ENCODE results near the gene ANGPTL3. TPM values are rescaled to one million over a fixed set of nuclear protein-coding genes. Genes with fewer than 3 reads are reported as not detected.
A peak's percentile ranks its signal among the peaks of the same experiment; 100 is the strongest.

Gene ANGPTL3
- polyA plus RNA-seq, 1 of the 3 experiments (the other 2 are of a cell fraction), result not detected

DNA sequence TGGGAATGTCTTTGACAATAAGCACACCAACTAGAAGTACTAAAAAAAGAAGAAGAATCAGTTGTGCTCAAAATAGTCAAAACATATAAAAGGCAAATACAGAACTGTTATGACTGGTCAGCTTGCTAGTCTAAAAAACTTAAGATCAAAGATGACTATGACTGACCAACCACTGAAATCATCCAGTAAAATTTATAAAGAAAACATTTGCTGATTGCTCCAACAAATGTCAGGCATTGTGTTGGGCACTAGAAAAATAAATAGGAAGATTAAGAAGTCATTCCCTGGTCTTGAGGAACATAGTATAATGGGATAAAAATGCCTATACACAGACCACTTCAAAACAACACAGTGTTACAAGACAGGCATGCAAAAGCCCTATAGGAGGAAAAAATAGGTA, 9.3 kb upstream of the ANGPTL3 start:
- no peak for DNase-seq
- H3K4me2 ChIP-seq, result no peak overlapping the region
- CTCF ChIA-PET, result interaction anchor here (1.7 kb wide), 1 partner anchor 80 kb away, joined by 4 read pairs; no protein-coding TSS in a partner anchor

DNA sequence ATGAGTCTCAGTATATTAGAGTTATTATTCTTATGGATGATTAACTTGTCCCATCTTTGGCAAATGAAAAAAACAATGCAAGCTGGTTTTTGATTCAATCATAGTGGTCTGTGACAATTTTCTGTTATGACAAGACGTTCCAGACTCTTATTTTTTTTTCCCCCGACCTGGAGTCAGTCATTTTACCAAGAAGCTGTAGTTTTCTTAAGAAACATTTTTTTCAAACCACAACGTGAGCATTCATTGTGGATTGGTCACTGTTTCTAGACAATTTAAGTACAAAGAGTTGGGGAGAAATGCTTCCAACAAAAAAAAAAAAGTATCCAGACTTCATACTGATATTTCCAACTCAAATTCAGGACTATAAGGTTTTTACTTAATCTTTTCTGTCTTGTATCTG, 8.0 kb upstream of the ANGPTL3 start:
- H3K4me2 ChIP-seq, result no peak overlapping the region
- 90% methylated on average over 3 of the region's 3 CpGs for WGBS (ENCODE audit: low lambda C conversion rate)
- POLR2A ChIA-PET, result no interaction called here
- no peak overlapping the region for H2AFZ ChIP-seq (ENCODE audit: low read depth)
- no peaks in the 10 kb centered on the region for H3K27me3 ChIP-seq (ENCODE audit: insufficient read depth)
- H3K27ac ChIP-seq (ENCODE audit: low read depth in 2 of 2, low read length in 1 of 2), result no peak overlapping the region
- CTCF ChIA-PET, result no interaction called here
- no peaks in the 10 kb centered on the region for H4K20me1 ChIP-seq (ENCODE audit: insufficient read depth)
- H3K79me2 ChIP-seq (ENCODE audit: insufficient read depth), result no peaks in the 10 kb centered on the region
- H3K4me1 ChIP-seq (ENCODE audit: control insufficient read depth in 1 of 2, insufficient read depth in 2 of 2, low read depth in 1 of 2, low read length in 1 of 2), result peaks cover 0 to 7% of the 10 kb centered on the region in 2 experiments; a peak in 2 of 4 replicates
- TF ChIP-seq RFX5 (IDR thresholded peaks at IDR 0.05; ENCODE audit: low read length) (no peak), TCF12 (IDR thresholded peaks at IDR 0.05) (no peak)
- no peak overlapping the region for H3K9ac ChIP-seq
- no peak overlapping the region for H3K4me3 ChIP-seq (ENCODE audit: low read depth in 2 of 2, low read length in 1 of 2)
- H3K9me3 ChIP-seq, result no peaks in the 10 kb centered on the region
- no peak for DNase-seq
- peaks cover 31 to 39% of the 10 kb centered on the region in 2 experiments for H3K36me3 ChIP-seq (replicated peaks in 1 of 2; ENCODE audit: control insufficient read depth in 1 of 2, insufficient read depth in 2 of 2, low read length in 1 of 2)
- peaks cover 14% of the 10 kb centered on the region for H3F3A ChIP-seq (replicated peaks; ENCODE audit: insufficient read depth)
- no peaks in the 10 kb centered on the region; the same call in 1 of the 2 replicates for H3K9me2 ChIP-seq

More for the DNA sequence above, 9.3 kb upstream of the ANGPTL3 start:
- Histone ChIP-seq H3K27ac (ENCODE audit: low read depth in 2 of 2, low read length in 1 of 2) (0 out of 4 replicates have a peak overlapping the region, but pooled peaks of 1 of the 2 experiments have one; percentile 4), H3K4me3 (ENCODE audit: low read depth in 2 of 2, low read length in 1 of 2) (no peak overlapping the region), H2AFZ (ENCODE audit: low read depth) (no peak overlapping the region), H3K27me3 (ENCODE audit: insufficient read depth) (no peaks in the 10 kb centered on the region), H3K9me3 (no peaks in the 10 kb centered on the region), H3K9me2 (no peaks in the 10 kb centered on the region; the same call in 1 of the 2 replicates), H3K9ac (no peak overlapping the region), H3K79me2 (ENCODE audit: insufficient read depth) (no peaks in the 10 kb centered on the region), H3K4me1 (ENCODE audit: control insufficient read depth in 1 of 2, insufficient read depth in 2 of 2, low read depth in 1 of 2, low read length in 1 of 2) (no peaks in the 10 kb centered on the region; a peak in 1 of 4 replicates), H4K20me1 (ENCODE audit: insufficient read depth) (no peaks in the 10 kb centered on the region), H3F3A (replicated peaks; ENCODE audit: insufficient read depth) (peaks cover 7% of the 10 kb centered on the region), H3K36me3 (replicated peaks in 1 of 2; ENCODE audit: control insufficient read depth in 1 of 2, insufficient read depth in 2 of 2, low read length in 1 of 2) (peaks cover 39 to 44% of the 10 kb centered on the region in 2 experiments)
- TF ChIP-seq, protein P1, sequence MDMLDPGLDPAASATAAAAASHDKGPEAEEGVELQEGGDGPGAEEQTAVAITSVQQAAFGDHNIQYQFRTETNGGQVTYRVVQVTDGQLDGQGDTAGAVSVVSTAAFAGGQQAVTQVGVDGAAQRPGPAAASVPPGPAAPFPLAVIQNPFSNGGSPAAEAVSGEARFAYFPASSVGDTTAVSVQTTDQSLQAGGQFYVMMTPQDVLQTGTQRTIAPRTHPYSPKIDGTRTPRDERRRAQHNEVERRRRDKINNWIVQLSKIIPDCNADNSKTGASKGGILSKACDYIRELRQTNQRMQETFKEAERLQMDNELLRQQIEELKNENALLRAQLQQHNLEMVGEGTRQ (IDR thresholded peaks at IDR 0.05; ENCODE audit: borderline replicate concordance, low read depth, low read length), result no peak
- TF ChIP-seq ELF1 (IDR thresholded peaks at IDR 0.05) (no peak), GABPA (IDR thresholded peaks at IDR 0.05; ENCODE audit: low read depth) (no peak), RAD21 (IDR thresholded peaks at IDR 0.05; ENCODE audit: low read length) (no peak), SMC3 (IDR thresholded peaks at IDR 0.05; ENCODE audit: low read depth, low read length) (no peak), NFIC (IDR thresholded peaks at IDR 0.05; ENCODE audit: borderline replicate concordance) (no peak)
- TF ChIP-seq, protein P2, sequence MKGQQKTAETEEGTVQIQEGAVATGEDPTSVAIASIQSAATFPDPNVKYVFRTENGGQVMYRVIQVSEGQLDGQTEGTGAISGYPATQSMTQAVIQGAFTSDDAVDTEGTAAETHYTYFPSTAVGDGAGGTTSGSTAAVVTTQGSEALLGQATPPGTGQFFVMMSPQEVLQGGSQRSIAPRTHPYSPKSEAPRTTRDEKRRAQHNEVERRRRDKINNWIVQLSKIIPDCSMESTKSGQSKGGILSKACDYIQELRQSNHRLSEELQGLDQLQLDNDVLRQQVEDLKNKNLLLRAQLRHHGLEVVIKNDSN (IDR thresholded peaks at IDR 0.05; ENCODE audit: borderline replicate concordance, low read depth), result no peak
- POLR2A ChIA-PET, result no interaction called here

DNA sequence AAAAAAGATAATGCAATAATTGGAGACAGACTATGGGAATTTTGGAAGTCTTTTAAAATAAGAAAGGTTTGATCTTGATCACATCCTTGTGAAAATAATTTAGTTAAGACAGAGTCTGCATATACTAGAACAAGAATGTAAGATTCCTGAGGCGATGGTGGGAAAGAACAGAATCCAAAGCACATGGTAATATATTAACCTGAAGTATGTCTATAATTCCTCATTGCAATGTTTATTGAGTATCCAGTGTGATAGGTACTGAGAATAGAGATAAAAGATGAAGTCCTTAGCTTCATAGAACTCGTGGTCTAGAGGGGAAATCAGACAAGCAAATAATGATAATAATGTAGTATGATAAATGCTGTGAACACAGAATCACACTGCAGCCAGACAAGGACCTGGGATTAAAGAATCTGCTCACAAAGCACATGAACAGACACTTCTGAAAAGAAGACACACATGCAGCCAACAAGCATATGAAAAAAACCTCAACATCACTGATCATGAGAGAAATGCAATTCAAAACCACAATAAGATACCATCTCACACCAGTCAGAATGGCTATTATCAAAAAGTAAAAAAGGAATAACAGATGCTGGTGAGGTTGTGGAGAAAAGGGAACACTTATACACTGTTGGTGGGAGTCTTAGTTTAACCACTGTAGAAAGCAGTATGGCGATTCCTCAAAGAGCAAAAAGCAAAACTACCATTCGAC, 6.9 kb upstream of the ANGPTL3 start:
- 85% methylated on average over 4 of the region's 4 CpGs for WGBS (ENCODE audit: low lambda C conversion rate)
- Histone ChIP-seq H3K4me3 (ENCODE audit: low read depth in 2 of 2, low read length in 1 of 2) (no peak overlapping the region), H3K4me2 (no peak overlapping the region), H2AFZ (ENCODE audit: low read depth) (no peak overlapping the region), H3K4me1 (ENCODE audit: control insufficient read depth in 1 of 2, insufficient read depth in 2 of 2, low read depth in 1 of 2, low read length in 1 of 2) (peaks cover 0 to 11% of the 10 kb centered on the region in 2 experiments; a peak in 2 of 4 replicates), H3F3A (replicated peaks; ENCODE audit: insufficient read depth) (peaks cover 15% of the 10 kb centered on the region), H3K9ac (no peak overlapping the region), H3K9me2 (no peaks in the 10 kb centered on the region; the same call in 1 of the 2 replicates), H3K9me3 (no peaks in the 10 kb centered on the region), H3K79me2 (ENCODE audit: insufficient read depth) (no peaks in the 10 kb centered on the region), H3K27ac (ENCODE audit: low read depth in 2 of 2, low read length in 1 of 2) (peak overlapping the region in 1 of 2 experiments; percentile 39; a peak in 1 of 4 replicates), H4K20me1 (ENCODE audit: insufficient read depth) (no peaks in the 10 kb centered on the region), H3K27me3 (ENCODE audit: insufficient read depth) (no peaks in the 10 kb centered on the region), H3K36me3 (replicated peaks in 1 of 2; ENCODE audit: control insufficient read depth in 1 of 2, insufficient read depth in 2 of 2, low read length in 1 of 2) (peaks cover 21 to 36% of the 10 kb centered on the region in 2 experiments)
- CTCF ChIA-PET, result no interaction called here
- TF ChIP-seq, protein P3, sequence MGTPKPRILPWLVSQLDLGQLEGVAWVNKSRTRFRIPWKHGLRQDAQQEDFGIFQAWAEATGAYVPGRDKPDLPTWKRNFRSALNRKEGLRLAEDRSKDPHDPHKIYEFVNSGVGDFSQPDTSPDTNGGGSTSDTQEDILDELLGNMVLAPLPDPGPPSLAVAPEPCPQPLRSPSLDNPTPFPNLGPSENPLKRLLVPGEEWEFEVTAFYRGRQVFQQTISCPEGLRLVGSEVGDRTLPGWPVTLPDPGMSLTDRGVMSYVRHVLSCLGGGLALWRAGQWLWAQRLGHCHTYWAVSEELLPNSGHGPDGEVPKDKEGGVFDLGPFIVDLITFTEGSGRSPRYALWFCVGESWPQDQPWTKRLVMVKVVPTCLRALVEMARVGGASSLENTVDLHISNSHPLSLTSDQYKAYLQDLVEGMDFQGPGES (IDR thresholded peaks at IDR 0.05; ENCODE audit: low read depth, low read length), result no peak
- TF ChIP-seq ELF1 (IDR thresholded peaks at IDR 0.05), result no peak
- TF ChIP-seq RFX5 (IDR thresholded peaks at IDR 0.05; ENCODE audit: low read length), result no peak
- peak; percentile 72 for TF ChIP-seq TCF12 (IDR thresholded peaks at IDR 0.05)
- DNase-seq, result no peak
- POLR2A ChIA-PET, result no interaction called here

Measured in SK-N-SH (cell line).